Liver (tissue), 9 donors: Measurements from ENCODE around the gene C10orf95. TPM values are rescaled to one million over a fixed set of nuclear protein-coding genes. Genes with fewer than 3 reads are reported as not detected.
A peak's percentile ranks its signal among the peaks of the same experiment; 100 is the strongest.

ENCODE experiments used
- DNase-seq: peaks from one replicate; pipeline ENCODE4 v3.0.0-alpha.2; 2017; ENCODE audit warnings: low spot score
- H3K27ac ChIP-seq, 2 donors: one replicate each; pipeline ENCODE4 v1.7.0; 2013; ENCODE audit warnings: inconsistent platforms in 2 of 2, low read length in 2 of 2, control low read depth in 1 of 2, low read depth in 1 of 2, mild to moderate bottlenecking in 1 of 2
- H3K27me3 ChIP-seq, 4 donors: one replicate each; pipeline versions ENCODE4 v1.6.1 to v1.7.0; 2013; ENCODE audit warnings: low read length in 3 of 4, inconsistent platforms in 1 of 4, mild to moderate bottlenecking in 1 of 4, moderate library complexity in 1 of 4; ENCODE audit not compliant: control insufficient read depth in 4 of 4, insufficient read depth in 4 of 4
- H3K36me3 ChIP-seq, 4 donors: one replicate each; pipeline versions ENCODE4 v1.6.1 to v1.7.0; 2013; ENCODE audit warnings: low read length in 3 of 4, mild to moderate bottlenecking in 3 of 4, low read depth in 1 of 4, moderate library complexity in 1 of 4; ENCODE audit not compliant: control insufficient read depth in 4 of 4, insufficient read depth in 3 of 4
- H3K4me1 ChIP-seq, 4 donors: one replicate each; pipeline versions ENCODE4 v1.6.1 to v1.7.0; 2013; ENCODE audit warnings: low read length in 3 of 4, mild to moderate bottlenecking in 3 of 4, moderate library complexity in 1 of 4; ENCODE audit not compliant: control insufficient read depth in 4 of 4, insufficient read depth in 4 of 4
- H3K4me3 ChIP-seq, 3 donors: one replicate each; pipeline versions ENCODE4 v1.6.1 to v1.7.0; 2013; ENCODE audit warnings: low read length in 3 of 3, control low read depth in 1 of 3, low read depth in 1 of 3, mild to moderate bottlenecking in 1 of 3
- H3K9ac ChIP-seq, 2 donors: one replicate each; pipeline ENCODE4 v1.7.0; 2013; ENCODE audit warnings: low read length in 2 of 2, mild to moderate bottlenecking in 2 of 2, moderate library complexity in 2 of 2, control low read depth in 1 of 2, low read depth in 1 of 2
- H3K9me3 ChIP-seq, 4 donors: one replicate each; pipeline versions ENCODE4 v1.6.1 to v1.7.0; 2013; ENCODE audit warnings: low read length in 3 of 4; ENCODE audit not compliant: control insufficient read depth in 4 of 4
- ATF3 ChIP-seq: IDR thresholded peaks from 2 replicates; pipeline ENCODE4 v1.6.1; 2016; ENCODE audit warnings: antibody characterized with exemption
- CTCF ChIP-seq: fragments of 150-350 bp; IDR thresholded peaks from 2 replicates; pipeline ENCODE4 v1.5.1; 2017; ENCODE audit warnings: improper control_type of control experiment, low read depth, low read length; ENCODE audit not compliant: missing input control
- EGR1 ChIP-seq, 2 donors: IDR thresholded peaks; 2 replicates each; pipeline ENCODE4 v1.6.1; 2016 to 2018; ENCODE audit warnings: antibody characterized with exemption in 2 of 2, low read depth in 2 of 2
- FOXA1 ChIP-seq: IDR thresholded peaks from 2 replicates; pipeline ENCODE4 v1.6.1; 2016; ENCODE audit warnings: antibody characterized with exemption
- FOXA2 ChIP-seq: IDR thresholded peaks from 2 replicates; pipeline ENCODE4 v1.6.1; 2016; ENCODE audit warnings: antibody characterized with exemption
- GABPA ChIP-seq, 2 donors: IDR thresholded peaks in 1 of 2; conservative IDR thresholded peaks in 1 of 2; 2 replicates each; pipeline ENCODE4 v1.6.1; 2016; ENCODE audit warnings: antibody characterized with exemption in 2 of 2, mild to moderate bottlenecking in 1 of 2, moderate library complexity in 1 of 2
- HNF4A ChIP-seq, 2 donors: conservative IDR thresholded peaks; 2 replicates each; pipeline ENCODE4 v1.6.1; 2016; ENCODE audit warnings: antibody characterized with exemption in 2 of 2, mild to moderate bottlenecking in 2 of 2
- HNF4G ChIP-seq: IDR thresholded peaks from 2 replicates; pipeline ENCODE4 v1.6.1; 2016; ENCODE audit warnings: antibody characterized with exemption
- JUND ChIP-seq, 2 donors: IDR thresholded peaks; 2 replicates each; pipeline ENCODE4 v1.6.1; 2016; ENCODE audit warnings: antibody characterized with exemption in 2 of 2
- MAX ChIP-seq: IDR thresholded peaks from 2 replicates; pipeline ENCODE4 v1.6.1; 2016; ENCODE audit warnings: antibody characterized with exemption
- NR2F2 ChIP-seq: IDR thresholded peaks from 2 replicates; pipeline ENCODE4 v1.6.1; 2016; ENCODE audit warnings: antibody characterized with exemption
- RAD21 ChIP-seq, 2 donors: IDR thresholded peaks; 2 replicates each; pipeline ENCODE4 v1.6.1; 2016; ENCODE audit warnings: antibody characterized with exemption in 2 of 2, mild to moderate bottlenecking in 2 of 2
- REST ChIP-seq: IDR thresholded peaks from 2 replicates; pipeline ENCODE4 v1.6.1; 2016; ENCODE audit warnings: antibody characterized with exemption, mild to moderate bottlenecking
- RXRA ChIP-seq, 2 donors: IDR thresholded peaks; 2 replicates each; pipeline ENCODE4 v1.6.1; 2017 to 2018; ENCODE audit warnings: antibody characterized with exemption in 2 of 2, mild to moderate bottlenecking in 1 of 2
- SP1 ChIP-seq: IDR thresholded peaks from 2 replicates; pipeline ENCODE4 v1.6.1; 2018; ENCODE audit warnings: antibody characterized with exemption, mild to moderate bottlenecking
- YY1 ChIP-seq: IDR thresholded peaks from 2 replicates; pipeline ENCODE4 v1.6.1; 2016; ENCODE audit warnings: antibody characterized with exemption, mild to moderate bottlenecking
- ZBTB33 ChIP-seq: IDR thresholded peaks from 2 replicates; pipeline ENCODE4 v1.6.1; 2016; ENCODE audit warnings: antibody characterized with exemption
- WGBS: extraction: QIAGEN DNeasy Blood & Tissue Kit; methylation state at CpG from one replicate; pipeline ENCODE4 v1.1.7; 2013; 5-methylcytosine and 5-hydroxymethylcytosine counted together
- polyA plus RNA-seq, 2 donors: library from polyadenylated mRNA; stranded (reverse) in 1 of 2; unstranded in 1 of 2; fragments of 200-250 nt in 1 of 2; fragments of >200 nt in 1 of 2; fragmentation: Nextera tagmentation in 1 of 2; extraction: Ambion mirVana in 1 of 2; gene quantifications; one replicate each; pipeline versions ENCODE4 v1.2.1 to v1.2.3, GENCODE V29; 2013 to 2015
- total RNA-seq, 2 donors: library from RNA; depleted of rRNA; stranded (reverse); fragments of >200 nt; gene quantifications; one replicate each; pipeline ENCODE4 v1.2.3, GENCODE V29; 2014
- donor health status: healthy.
- donor health status: healthy.
- donor health status: healthy.
- donor health status: healthy.
- donor health status: healthy.

The C10orf95 gene
- total and polyA plus RNA-seq, 4 donors: 0.09 to 0.24 TPM; not detected in 2

GRCh38 chr10:102424145-102424544, 27.2 kb downstream of the C10orf95 start:
- Histone ChIP-seq H3K9ac (no peak overlapping the region), H3K4me3 (no peak overlapping the region), H3K27ac (no peak overlapping the region), H3K36me3 (peaks cover 0 to 10% (median 2%) of the 10 kb centered on the region in 4 donors), H3K27me3 (no peaks in the 10 kb centered on the region), H3K4me1 (peaks cover 11 to 38% (median 28%) of the 10 kb centered on the region in 4 donors), H3K9me3 (no peaks in the 10 kb centered on the region)
- no peak for DNase-seq
- 92% methylated on average over 9 of the region's 9 CpGs for WGBS
- no peak for TF ChIP-seq RXRA (IDR thresholded peaks at IDR 0.05)
- no peak for TF ChIP-seq FOXA1
- TF ChIP-seq MAX: no peak
- no peak for TF ChIP-seq ATF3
- no peak for TF ChIP-seq RAD21 (IDR thresholded peaks at IDR 0.05)
- no peak for TF ChIP-seq NR2F2
- TF ChIP-seq EGR1 (IDR thresholded peaks at IDR 0.05; ENCODE audit: low read depth in 2 of 2): no peak
- no peak for TF ChIP-seq JUND (IDR thresholded peaks at IDR 0.05)
- no peak for TF ChIP-seq HNF4G

GRCh38 chr10:102423372-102423968, 27.9 kb downstream of the C10orf95 start:
- no peaks in the 10 kb centered on the region for H3K27me3 ChIP-seq
- H3K4me3 ChIP-seq: no peak overlapping the region
- no peak overlapping the region for H3K27ac ChIP-seq
- DNase-seq: no peak
- TF ChIP-seq NR2F2 (no peak), FOXA2 (no peak), HNF4G (no peak)
- peaks cover 12 to 42% (median 30%) of the 10 kb centered on the region in 4 donors for H3K4me1 ChIP-seq
- H3K9me3 ChIP-seq: no peaks in the 10 kb centered on the region
- peaks cover 0 to 10% (median 2%) of the 10 kb centered on the region in 4 donors for H3K36me3 ChIP-seq
- WGBS: 93% methylated on average over 13 of the region's 13 CpGs
- no peak overlapping the region for H3K9ac ChIP-seq

- WGBS: 5% methylated on average over 28 of the region's 28 CpGs
- H3K36me3 ChIP-seq: peaks cover 0 to 10% (median 2%) of the 10 kb centered on the region in 4 donors
- H3K4me3 ChIP-seq: peak overlapping the region; percentile 86 to 95 (median 87)
- H3K9ac ChIP-seq: peak overlapping the region in 1 of 2 donors; percentile 41
- H3K27ac ChIP-seq: peak overlapping the region; percentile 84 to 87
- H3K9me3 ChIP-seq: no peaks in the 10 kb centered on the region
- peak; percentile 83 for DNase-seq
- TF ChIP-seq GABPA (IDR thresholded peaks at IDR 0.05 in 1 of 2, conservative IDR thresholded peaks at IDR 0.05 in 1 of 2) (no peak), HNF4A (conservative IDR thresholded peaks at IDR 0.05) (peak in 1 of 2 donors; percentile 20), EGR1 (IDR thresholded peaks at IDR 0.05; ENCODE audit: low read depth in 2 of 2) (no peak), YY1 (peak; percentile 70), FOXA1 (no peak), RAD21 (IDR thresholded peaks at IDR 0.05) (peak; percentile 69 to 85), JUND (IDR thresholded peaks at IDR 0.05) (no peak), MAX (peak; percentile 75), REST (no peak), CTCF (peak; percentile 71), SP1 (peak; percentile 38), ZBTB33 (no peak), RXRA (IDR thresholded peaks at IDR 0.05) (peak; percentile 39 to 75)
- no peaks in the 10 kb centered on the region for H3K27me3 ChIP-seq
- H3K4me1 ChIP-seq: peaks cover 12 to 42% (median 30%) of the 10 kb centered on the region in 4 donors
These were observed 28.7 kb downstream of the C10orf95 start for GRCh38 chr10:102422545-102423129.
